G401 (cell line): ENCODE measurements around the gene HOXA11. TPM values are rescaled to one million over a fixed set of nuclear protein-coding genes. Genes with fewer than 3 reads are reported as not detected.

ENCODE experiments used
- DNase-seq: peaks from one replicate; pipeline ENCODE4 v3.0.0-alpha.2; 2015; ENCODE audit warnings: low spot score
- in situ Hi-C: cut with HindIII; loops from 2 replicates; pipeline ENCODE4 v1.10.0; 2016; ENCODE audit warnings: low sequenced_read_pairs, mixed read lengths
- total RNA-seq: library from RNA; depleted of rRNA; stranded (reverse); fragments of >200 nt; shearing (Covaris generic); gene quantifications from 2 replicates; pipeline ENCODE4 v1.2.3, GENCODE V29; 2014; rRNA removed

The HOXA11 gene
- total RNA-seq: 9.3 and 11.6 TPM in 2 replicates

GRCh38 chr7:27185013-27185853, at the start of gene HOXA11:
Gene HOXA11 (minus strand): TSS chr7:27185232. CDS start chr7:27185144, 88 bp downstream.
- DNase-seq: peak; percentile 37
- in situ Hi-C loops: no loop called here

GRCh38 chr7:27229448-27229847, 44.4 kb upstream of the HOXA11 start:
- no peak for DNase-seq
- in situ Hi-C loops: no loop called here

GRCh38 chr7:27224983-27225934, 40.2 kb upstream of the HOXA11 start:
- DNase-seq: no peak
- in situ Hi-C loops: no loop called here

- no peak for DNase-seq
- in situ Hi-C loops: no loop called here
Observed at GRCh38 chr7:27223941-27224575, 39.0 kb upstream of the HOXA11 start.

- DNase-seq: no peak
- in situ Hi-C loops: no loop called here
Observed at GRCh38 chr7:27221201-27221797, 36.3 kb upstream of the HOXA11 start.

- no peak for DNase-seq
- in situ Hi-C loops: no loop called here
Observed at GRCh38 chr7:27220440-27220955, 35.5 kb upstream of the HOXA11 start.

GRCh38 chr7:27219821-27220220, 34.8 kb upstream of the HOXA11 start:
- in situ Hi-C loops: no loop called here
- no peak for DNase-seq

- in situ Hi-C loops: no loop called here
- no peak for DNase-seq
Observed at GRCh38 chr7:27217951-27218350, 32.9 kb upstream of the HOXA11 start.

GRCh38 chr7:27215356-27215755, 30.3 kb upstream of the HOXA11 start:
- in situ Hi-C loops: no loop called here
- no peak for DNase-seq

GRCh38 chr7:27214239-27214950, 29.4 kb upstream of the HOXA11 start:
- in situ Hi-C loops: no loop called here
- no peak for DNase-seq

GRCh38 chr7:27213433-27214238, 28.6 kb upstream of the HOXA11 start:
- no peak for DNase-seq
- in situ Hi-C loops: no loop called here

GRCh38 chr7:27212497-27213432, 27.7 kb upstream of the HOXA11 start:
- DNase-seq: no peak
- in situ Hi-C loops: no loop called here

- in situ Hi-C loops: no loop called here
- DNase-seq: no peak
Observed at GRCh38 chr7:27211764-27212204, 26.8 kb upstream of the HOXA11 start.

- in situ Hi-C loops: no loop called here
- DNase-seq: no peak
Observed at GRCh38 chr7:27211084-27211446, 26.0 kb upstream of the HOXA11 start.

- in situ Hi-C loops: no loop called here
- no peak for DNase-seq
Observed at GRCh38 chr7:27210441-27211083, 25.5 kb upstream of the HOXA11 start.

GRCh38 chr7:27209933-27210440, 25.0 kb upstream of the HOXA11 start:
- DNase-seq: no peak
- in situ Hi-C loops: no loop called here
